Measurements from ENCODE around the gene DLG2.
"Not testable (repeated sequence)": the region's sequence is repeated elsewhere in the genome, so short reads cannot be mapped to it uniquely, and the experiment has no call there.

DLG2 gene

GRCh38 chr11:85634747-85635146 lies 7.6 kb upstream of the DLG2 start:
- DNase-seq, result no peak

- peak; percentile 51 to 76 for DNase-seq
These were observed 1.7 kb upstream of the DLG2 start for GRCh38 chr11:85628771-85629341.

- DNase-seq, result peak; percentile 94 to 96
These were observed 1.0 kb upstream of the DLG2 start, which contains the start of gene TMEM126B for GRCh38 chr11:85627998-85628770. Gene TMEM126B (plus strand): TSS chr11:85628593. CDS start chr11:85628608, 15 bp downstream.

GRCh38 chr11:85626496-85626895 lies 648 bp downstream of the DLG2 start:
- no peak for DNase-seq

GRCh38 chr11:85620256-85620655 lies 6.9 kb downstream of the DLG2 start:
- DNase-seq, result no peak

GRCh38 chr11:85619499-85619898 lies 7.6 kb downstream of the DLG2 start:
- DNase-seq, result no peak

- not testable (repeated sequence) for DNase-seq
These were observed 15.5 kb downstream of the DLG2 start for GRCh38 chr11:85611643-85612042.

- DNase-seq, result not testable (repeated sequence)
These were observed 17.9 kb downstream of the DLG2 start for GRCh38 chr11:85609286-85609685.

- not testable (repeated sequence) for DNase-seq
These were observed 18.5 kb downstream of the DLG2 start for GRCh38 chr11:85608621-85609020.

- DNase-seq, result not testable (repeated sequence)
These were observed 20.9 kb downstream of the DLG2 start for GRCh38 chr11:85606237-85606636.

- no peak for DNase-seq
These were observed 23.9 kb downstream of the DLG2 start for GRCh38 chr11:85603220-85603619.

- no peak for DNase-seq
These were observed 24.5 kb downstream of the DLG2 start for GRCh38 chr11:85602526-85603213.

- no peak for DNase-seq
These were observed 28.1 kb downstream of the DLG2 start for GRCh38 chr11:85599083-85599482.

GRCh38 chr11:85596886-85597285 lies 30.3 kb downstream of the DLG2 start:
- DNase-seq, result no peak

GRCh38 chr11:85595285-85595884 lies 31.8 kb downstream of the DLG2 start:
- peak in 1 of 2 donors; percentile 64 for DNase-seq

- DNase-seq, result no peak
These were observed 36.2 kb downstream of the DLG2 start for GRCh38 chr11:85590848-85591483.

- no peak for DNase-seq
These were observed 37.8 kb downstream of the DLG2 start for GRCh38 chr11:85589373-85589772.

- no peak for DNase-seq
These were observed 45.0 kb downstream of the DLG2 start for GRCh38 chr11:85582111-85582510.

GRCh38 chr11:85575388-85575787 lies 51.8 kb downstream of the DLG2 start:
- no peak for DNase-seq

- no peak for DNase-seq
These were observed 55.1 kb downstream of the DLG2 start for GRCh38 chr11:85572056-85572455.

- no peak for DNase-seq
These were observed 57.6 kb downstream of the DLG2 start for GRCh38 chr11:85569525-85569924.

GRCh38 chr11:85558411-85558810 lies 68.7 kb downstream of the DLG2 start:
- no peak for DNase-seq

- DNase-seq, result no peak
These were observed 75.3 kb downstream of the DLG2 start for GRCh38 chr11:85551881-85552280.

Data from CD4-positive, alpha-beta T cell treated with Interferon alpha-2 for 1 hour (primary cell).